ENCODE measurements around the gene PARD6A. TPM values are rescaled to one million over a fixed set of nuclear protein-coding genes. Genes with fewer than 3 reads are reported as not detected.

PARD6A gene
- total and polyA plus RNA-seq, 2 experiments from 2014 or later: 1.1 to 1.8 TPM

DNA sequence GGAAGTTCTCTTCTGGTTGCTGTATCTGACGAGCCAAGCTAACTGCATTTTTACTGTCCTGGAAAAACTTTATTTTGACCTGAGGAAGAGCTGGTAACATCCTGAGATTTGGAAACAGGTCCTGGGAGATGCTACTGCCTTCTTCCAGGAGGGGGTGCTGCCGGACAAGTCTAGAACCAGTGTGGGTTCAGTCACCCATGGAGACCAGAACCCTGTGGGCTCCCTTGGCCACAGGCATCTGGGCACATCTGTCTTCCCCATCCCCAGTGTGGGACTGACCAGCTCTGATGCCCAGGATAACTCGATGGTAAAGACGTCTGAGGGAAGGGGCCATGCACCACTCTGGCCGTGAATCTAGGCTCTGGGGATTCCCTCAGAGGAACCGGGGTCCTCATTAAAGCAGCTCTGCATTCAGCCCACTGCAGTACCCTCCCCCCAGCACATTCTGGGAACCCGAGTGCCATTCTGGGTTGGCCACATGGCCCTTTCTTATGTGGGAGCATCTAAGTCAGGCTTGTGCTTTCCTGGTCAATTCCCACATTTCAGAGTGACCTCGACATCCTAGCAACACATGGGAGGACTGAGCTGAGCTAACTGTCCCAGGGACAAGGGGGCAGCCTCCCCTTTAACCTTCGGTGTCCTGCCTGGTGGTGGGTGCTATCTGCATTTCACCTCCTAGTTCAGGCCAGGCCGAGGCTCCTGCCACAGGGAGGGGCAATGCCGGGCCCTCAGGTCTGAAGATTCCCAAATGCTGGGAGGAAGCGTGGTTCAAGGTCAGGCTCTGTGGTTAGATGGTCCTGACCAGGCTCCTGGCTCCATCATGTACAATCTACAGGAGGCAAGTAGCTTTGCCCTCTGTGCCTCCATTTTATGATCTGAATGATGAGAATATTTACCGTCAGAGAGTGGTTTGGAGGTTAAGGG lies 12.2 kb downstream of the PARD6A start:
- peak; percentile 77 for DNase-seq (ENCODE audit: low spot score)
- Histone ChIP-seq H3K9me3 (ENCODE audit: low read depth) (no peaks in the 10 kb centered on the region), H3K27ac (peak overlapping the region; percentile 16), H3K27me3 (no peaks in the 10 kb centered on the region), H3K36me3 (replicated peaks; ENCODE audit: insufficient read depth, low read depth) (no peaks in the 10 kb centered on the region), H4K20me1 (ENCODE audit: insufficient read depth, poor library complexity, severe bottlenecking) (no peaks in the 10 kb centered on the region), H3K4me1 (ENCODE audit: insufficient read depth) (peaks cover 7% of the 10 kb centered on the region), H3K4me3 (no peak overlapping the region), H3K4me2 (no peak overlapping the region), H3K79me2 (no peaks in the 10 kb centered on the region), H2AFZ (no peak overlapping the region), H3K9me2 (replicated peaks; ENCODE audit: insufficient read depth) (no peaks in the 10 kb centered on the region)
- no peak for TF ChIP-seq EZH2 (IDR thresholded peaks at IDR 0.05; ENCODE audit: borderline replicate concordance)
- TF ChIP-seq, protein P1, sequence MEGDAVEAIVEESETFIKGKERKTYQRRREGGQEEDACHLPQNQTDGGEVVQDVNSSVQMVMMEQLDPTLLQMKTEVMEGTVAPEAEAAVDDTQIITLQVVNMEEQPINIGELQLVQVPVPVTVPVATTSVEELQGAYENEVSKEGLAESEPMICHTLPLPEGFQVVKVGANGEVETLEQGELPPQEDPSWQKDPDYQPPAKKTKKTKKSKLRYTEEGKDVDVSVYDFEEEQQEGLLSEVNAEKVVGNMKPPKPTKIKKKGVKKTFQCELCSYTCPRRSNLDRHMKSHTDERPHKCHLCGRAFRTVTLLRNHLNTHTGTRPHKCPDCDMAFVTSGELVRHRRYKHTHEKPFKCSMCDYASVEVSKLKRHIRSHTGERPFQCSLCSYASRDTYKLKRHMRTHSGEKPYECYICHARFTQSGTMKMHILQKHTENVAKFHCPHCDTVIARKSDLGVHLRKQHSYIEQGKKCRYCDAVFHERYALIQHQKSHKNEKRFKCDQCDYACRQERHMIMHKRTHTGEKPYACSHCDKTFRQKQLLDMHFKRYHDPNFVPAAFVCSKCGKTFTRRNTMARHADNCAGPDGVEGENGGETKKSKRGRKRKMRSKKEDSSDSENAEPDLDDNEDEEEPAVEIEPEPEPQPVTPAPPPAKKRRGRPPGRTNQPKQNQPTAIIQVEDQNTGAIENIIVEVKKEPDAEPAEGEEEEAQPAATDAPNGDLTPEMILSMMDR (IDR thresholded peaks at IDR 0.05; ENCODE audit: poor library complexity): peak; percentile 64
- no peak for TF ChIP-seq EZH2phosphoT487 (IDR thresholded peaks at IDR 0.05; ENCODE audit: low read depth, severe bottlenecking, unreplicated experiment)
- WGBS (ENCODE audit: low lambda C conversion rate, missing lambda C conversion rate): 73% methylated on average over 13 of the region's 13 CpGs

DNA sequence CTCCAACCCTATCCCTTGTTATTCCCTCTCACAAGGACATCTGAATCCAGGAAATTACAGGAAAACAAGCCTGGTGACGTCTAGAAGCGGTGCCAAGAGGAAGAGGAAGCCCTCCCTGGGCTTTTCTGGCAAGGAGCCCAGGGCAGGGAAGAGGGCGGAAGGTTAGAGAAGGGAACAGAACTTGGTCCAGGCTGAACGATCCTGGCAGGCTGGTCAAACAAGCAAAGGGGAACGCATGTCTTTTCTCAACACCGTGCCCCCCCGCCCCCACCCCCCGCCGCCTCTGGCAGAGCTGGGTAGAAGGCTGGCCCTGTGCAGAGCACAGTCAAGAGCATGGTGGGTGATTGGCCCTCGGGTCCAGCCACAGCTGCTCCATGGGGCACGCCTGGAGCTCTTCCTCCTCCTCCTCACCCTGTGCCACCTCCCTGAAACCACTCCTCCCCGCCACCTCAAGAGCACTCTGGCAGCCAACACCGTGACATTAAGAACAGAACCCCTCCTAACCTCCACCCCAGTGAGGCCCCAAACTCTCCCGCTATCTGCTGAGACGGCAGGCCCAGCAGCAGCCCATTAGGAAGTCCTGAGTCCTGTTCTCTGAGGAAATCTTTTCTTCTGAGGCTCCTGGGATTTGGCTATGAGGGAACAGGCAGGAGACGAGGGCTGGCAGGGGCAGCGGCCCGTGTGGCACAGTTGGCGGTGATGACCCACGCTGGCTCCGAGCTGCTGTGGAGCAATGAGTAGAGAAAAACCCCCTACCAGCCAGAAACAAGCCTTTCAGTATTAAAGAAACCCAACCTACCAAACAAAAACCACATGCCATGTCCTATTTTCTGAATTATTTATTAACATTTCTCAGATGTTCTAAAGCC lies 13.2 kb downstream of the PARD6A start:
- DNase-seq (ENCODE audit: low spot score): no peak
- H3K27ac ChIP-seq: peak overlapping the region; percentile 37

DNA sequence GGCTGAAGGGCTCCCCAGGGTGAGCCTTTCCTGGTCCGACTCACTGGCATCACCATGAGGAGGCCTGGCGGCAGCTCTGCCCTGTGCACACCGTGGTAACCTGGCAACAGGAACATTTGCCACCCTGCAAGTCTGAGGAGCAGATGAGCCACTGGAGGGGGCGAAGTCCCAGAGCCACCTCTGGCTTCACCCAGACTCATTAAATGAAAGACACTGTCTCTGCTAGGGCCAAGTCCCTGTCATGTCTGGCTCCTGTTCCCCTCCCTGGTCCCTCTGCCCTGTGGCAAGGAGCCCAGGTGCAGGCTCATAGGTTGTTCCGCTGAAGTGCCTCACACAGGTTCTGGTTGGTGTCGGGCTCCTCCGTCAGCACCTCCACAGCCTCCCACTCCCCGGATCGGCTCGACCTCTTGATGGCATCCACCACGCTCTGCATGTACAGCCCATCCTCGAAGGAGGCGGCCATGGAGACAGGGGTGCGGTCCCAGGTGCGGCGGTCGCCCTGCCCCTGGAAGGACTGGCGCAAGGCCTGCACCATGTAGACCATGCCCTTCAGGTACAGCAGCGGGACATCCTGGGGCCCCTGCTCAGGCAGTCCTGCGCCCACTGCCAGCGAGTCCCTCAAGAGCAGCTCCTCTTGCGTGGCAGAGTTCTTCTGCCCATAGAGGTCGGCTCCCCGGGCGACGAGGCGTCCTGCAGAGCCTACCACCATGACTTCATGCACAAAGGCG lies 14.3 kb downstream of the PARD6A start:
- WGBS (ENCODE audit: low lambda C conversion rate, missing lambda C conversion rate): 97% methylated on average over 28 of the region's 28 CpGs
- no peak for DNase-seq (ENCODE audit: low spot score)
- H3K9me3 ChIP-seq (ENCODE audit: low read depth): no peaks in the 10 kb centered on the region
- no peaks in the 10 kb centered on the region for H3K79me2 ChIP-seq
- H3K36me3 ChIP-seq (replicated peaks; ENCODE audit: insufficient read depth, low read depth): no peaks in the 10 kb centered on the region
- H3K4me1 ChIP-seq (ENCODE audit: insufficient read depth): peaks cover 7% of the 10 kb centered on the region
- H3K27me3 ChIP-seq: no peaks in the 10 kb centered on the region
- no peaks in the 10 kb centered on the region for H4K20me1 ChIP-seq (ENCODE audit: insufficient read depth, poor library complexity, severe bottlenecking)
- no peaks in the 10 kb centered on the region for H3K9me2 ChIP-seq (replicated peaks; ENCODE audit: insufficient read depth)
- H3K4me2 ChIP-seq: no peak overlapping the region
- no peak overlapping the region for H3K27ac ChIP-seq
- no peak overlapping the region for H3K4me3 ChIP-seq
- H2AFZ ChIP-seq: no peak overlapping the region
- TF ChIP-seq EZH2phosphoT487 (IDR thresholded peaks at IDR 0.05; ENCODE audit: low read depth, severe bottlenecking, unreplicated experiment) (no peak), EZH2 (IDR thresholded peaks at IDR 0.05; ENCODE audit: borderline replicate concordance) (no peak)
- TF ChIP-seq, protein P1 (IDR thresholded peaks at IDR 0.05; ENCODE audit: poor library complexity): no peak

More for the DNA sequence above, 13.2 kb downstream of the PARD6A start:
- 79% methylated on average over 21 of the region's 21 CpGs for WGBS (ENCODE audit: low lambda C conversion rate, missing lambda C conversion rate)
- Histone ChIP-seq H4K20me1 (ENCODE audit: insufficient read depth, poor library complexity, severe bottlenecking) (no peaks in the 10 kb centered on the region), H3K9me3 (ENCODE audit: low read depth) (no peaks in the 10 kb centered on the region), H3K27me3 (no peaks in the 10 kb centered on the region), H3K4me2 (no peak overlapping the region), H3K9me2 (replicated peaks; ENCODE audit: insufficient read depth) (no peaks in the 10 kb centered on the region), H3K79me2 (no peaks in the 10 kb centered on the region), H3K4me1 (ENCODE audit: insufficient read depth) (peaks cover 7% of the 10 kb centered on the region), H3K36me3 (replicated peaks; ENCODE audit: insufficient read depth, low read depth) (no peaks in the 10 kb centered on the region), H2AFZ (no peak overlapping the region), H3K4me3 (no peak overlapping the region)
- TF ChIP-seq, protein P1 (IDR thresholded peaks at IDR 0.05; ENCODE audit: poor library complexity): no peak
- TF ChIP-seq EZH2 (IDR thresholded peaks at IDR 0.05; ENCODE audit: borderline replicate concordance) (no peak), EZH2phosphoT487 (IDR thresholded peaks at IDR 0.05; ENCODE audit: low read depth, severe bottlenecking, unreplicated experiment) (no peak)
